ENCODE data around the gene MYO5A.
A peak's percentile ranks its signal among the peaks of the same experiment; 100 is the strongest.
"Not testable (repeated sequence)": the region's sequence is repeated elsewhere in the genome, so short reads cannot be mapped to it uniquely, and the experiment has no call there.

Gene MYO5A

DNA sequence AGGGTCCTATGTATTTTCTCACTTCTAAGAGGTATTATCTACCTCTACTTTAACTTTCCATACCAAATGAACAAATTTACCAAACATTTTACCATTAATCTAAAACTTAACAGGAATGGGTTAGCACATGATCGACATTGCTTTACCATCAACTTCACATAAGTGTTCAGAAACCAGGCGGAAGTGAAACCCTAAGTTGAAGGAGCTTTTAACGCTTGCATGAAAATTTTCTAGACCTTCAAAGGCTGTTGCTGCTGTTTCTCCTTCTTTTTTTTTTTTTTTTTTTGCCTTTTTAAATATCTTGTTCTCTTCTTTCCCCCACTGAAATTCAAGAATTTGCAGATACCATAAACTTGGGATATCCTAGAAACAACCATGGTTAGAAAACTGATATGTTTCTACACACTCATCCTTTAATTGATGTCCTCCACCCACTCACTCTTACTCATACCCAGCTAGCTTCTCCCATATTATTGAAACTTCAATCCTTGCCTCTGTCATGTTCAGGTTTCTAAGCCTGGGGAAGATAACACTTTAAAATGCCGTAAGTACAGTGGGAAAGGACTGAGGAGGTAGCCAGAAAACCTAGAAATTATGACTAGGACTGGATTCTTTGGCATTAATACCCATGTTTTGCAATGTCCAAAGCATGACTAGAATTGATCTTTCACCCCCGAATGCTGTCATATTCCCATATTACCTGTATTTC, 24.7 kb downstream of the MYO5A start:
- DNase-seq = no peak

- DNase-seq = no peak
These were observed 26.1 kb downstream of the MYO5A start for GRCh38 chr15:52502608-52503007.

- no peak for DNase-seq
These were observed 29.2 kb downstream of the MYO5A start for GRCh38 chr15:52499506-52499905.

DNA sequence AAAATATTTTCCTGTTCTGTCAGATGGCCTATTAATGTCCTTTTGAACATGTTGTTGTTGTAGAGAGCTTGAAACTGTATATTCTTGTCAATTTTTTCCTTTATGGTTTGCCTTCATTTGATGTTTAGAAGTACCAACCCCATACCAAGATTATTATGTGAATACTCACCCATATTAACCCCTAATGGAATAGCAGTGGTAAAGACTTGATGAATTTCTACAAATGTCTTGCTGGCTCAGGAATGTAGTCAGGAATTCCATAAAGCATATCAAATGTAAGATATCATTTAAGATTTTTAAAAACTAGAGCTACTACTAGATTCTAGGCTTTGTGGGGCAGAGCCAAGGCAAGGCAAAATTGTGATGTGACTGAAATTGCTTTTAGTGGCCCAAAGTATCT, 30.0 kb downstream of the MYO5A start:
- DNase-seq = no peak

- DNase-seq = no peak
These were observed 31.8 kb downstream of the MYO5A start for GRCh38 chr15:52496776-52497470.

- DNase-seq = no peak
These were observed 32.5 kb downstream of the MYO5A start for GRCh38 chr15:52496175-52496574.

DNA sequence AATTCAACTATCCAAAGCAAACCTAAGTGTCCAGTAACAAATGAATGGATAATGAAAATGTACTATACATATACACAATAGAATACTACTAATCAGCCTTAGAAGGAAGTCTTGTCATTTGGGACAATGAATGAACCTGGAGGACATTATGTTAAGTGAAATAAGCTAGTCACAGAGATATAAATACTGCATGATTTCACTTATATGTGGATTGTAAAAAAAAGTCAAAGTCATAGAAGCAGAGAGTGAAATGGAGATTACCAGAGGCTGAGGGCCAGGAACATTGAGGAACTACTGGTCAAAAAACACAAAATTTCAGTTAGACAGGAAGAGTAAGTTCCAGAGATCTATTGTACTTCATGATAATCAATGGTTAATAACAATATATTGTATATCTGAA, 33.6 kb downstream of the MYO5A start:
- no peak for DNase-seq

DNA sequence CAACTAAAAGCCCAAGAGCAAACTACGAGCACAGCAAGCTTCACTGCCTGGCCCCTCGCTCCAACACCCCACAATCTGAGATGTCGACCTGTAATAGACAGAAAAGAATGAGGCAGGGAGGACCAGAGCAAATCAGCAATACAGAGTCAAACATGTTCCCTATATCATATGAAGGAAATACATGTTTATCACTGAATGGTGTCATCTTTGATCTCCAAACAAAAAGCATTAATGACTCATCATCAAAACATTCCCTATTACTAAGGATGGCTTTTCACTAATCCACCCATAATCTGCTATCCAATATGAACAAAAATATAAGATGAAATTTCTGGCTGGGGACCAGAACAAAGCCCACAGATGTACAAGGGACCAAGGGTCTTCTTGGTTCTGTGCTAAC, 34.7 kb downstream of the MYO5A start:
- no peak for DNase-seq

DNA sequence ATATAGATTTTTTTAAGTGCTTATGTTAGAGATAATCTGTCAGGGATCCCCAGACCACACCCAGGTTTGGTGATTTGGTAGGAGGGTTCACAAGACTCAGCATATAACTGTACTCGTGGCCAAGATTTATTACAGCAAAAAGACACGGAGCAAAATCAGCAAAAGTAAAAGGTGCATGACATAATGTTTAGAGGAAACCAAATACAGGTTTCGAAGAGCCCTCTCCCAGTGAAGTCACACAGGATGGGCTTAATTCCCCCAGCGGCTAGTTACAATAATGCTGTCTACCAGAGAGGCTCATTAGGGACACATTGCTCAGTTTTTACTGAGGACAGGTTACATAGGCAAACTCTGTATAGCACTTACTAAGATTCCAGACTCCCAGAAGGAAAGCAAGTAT, 36.5 kb downstream of the MYO5A start:
- DNase-seq = no peak

DNA sequence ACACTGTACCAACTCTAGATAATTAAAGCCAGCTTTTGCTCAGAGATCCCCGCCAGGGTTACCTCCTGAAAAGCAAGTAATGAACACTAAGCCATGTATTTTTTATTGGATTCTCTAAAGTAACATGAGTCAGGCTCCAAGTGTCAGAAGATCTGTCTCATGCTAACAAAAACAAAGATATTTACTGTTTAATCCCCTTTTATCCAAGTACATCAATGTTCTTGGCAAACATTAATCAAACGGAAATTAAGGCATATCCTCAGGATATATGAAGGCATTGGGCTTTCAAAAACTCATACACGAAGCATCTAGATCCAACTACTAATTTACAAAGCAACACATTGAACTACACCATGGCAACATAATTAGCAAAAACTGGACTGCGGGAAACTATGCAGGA, 37.2 kb downstream of the MYO5A start:
- no peak for DNase-seq

- not testable (repeated sequence) for DNase-seq
These were observed 39.2 kb downstream of the MYO5A start for GRCh38 chr15:52489430-52489829.

- no peak for DNase-seq
These were observed 39.9 kb downstream of the MYO5A start for GRCh38 chr15:52488830-52489229.

- no peak for DNase-seq
These were observed 42.4 kb downstream of the MYO5A start for GRCh38 chr15:52486003-52486996.

GRCh38 chr15:52485290-52485689, 43.4 kb downstream of the MYO5A start:
- DNase-seq = no peak

DNA sequence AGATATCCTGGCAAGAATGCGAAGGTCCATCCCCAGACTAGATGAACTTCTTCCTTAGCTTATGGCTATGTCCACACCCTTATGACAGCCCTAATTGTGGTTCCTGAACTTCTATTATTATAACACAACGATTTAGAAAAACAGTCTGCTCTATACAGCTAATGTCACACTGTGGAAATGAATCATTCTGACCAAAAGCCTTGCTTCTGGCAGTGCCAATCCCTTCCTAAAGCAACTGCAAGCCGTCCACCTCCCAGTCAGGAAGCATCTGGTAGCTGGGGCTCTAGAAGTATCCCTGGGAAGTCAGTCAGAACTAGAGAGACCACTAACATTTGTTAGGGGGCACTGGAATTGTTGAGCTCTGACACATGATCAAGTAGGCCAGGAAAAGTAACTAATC, 45.0 kb downstream of the MYO5A start:
- no peak for DNase-seq

DNA sequence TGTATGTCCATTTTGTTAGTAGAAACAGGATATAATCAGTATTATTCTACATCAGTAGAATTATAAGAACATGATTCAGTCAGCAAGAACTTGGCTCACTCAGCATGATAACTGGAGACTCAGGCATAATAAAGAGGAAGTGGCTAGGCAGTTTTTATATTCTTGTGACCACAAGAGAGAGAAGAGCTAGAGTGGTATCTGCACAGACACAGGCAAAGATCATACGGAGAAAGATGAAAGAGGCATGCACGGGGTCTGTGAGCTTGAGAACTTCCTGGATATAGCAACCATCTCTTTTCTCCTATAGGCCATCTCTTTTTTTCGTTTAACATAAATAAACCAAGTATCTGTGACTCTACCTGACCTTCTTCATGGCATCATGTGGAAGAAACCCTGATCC, 46.8 kb downstream of the MYO5A start:
- DNase-seq = no peak

GRCh38 chr15:52480990-52481389, 47.7 kb downstream of the MYO5A start:
- DNase-seq = no peak

- no peak for DNase-seq
These were observed 62.0 kb downstream of the MYO5A start for GRCh38 chr15:52466716-52467115.

GRCh38 chr15:52466134-52466701, 62.5 kb downstream of the MYO5A start:
- DNase-seq = peak; percentile 35

GRCh38 chr15:52464478-52464877, 64.2 kb downstream of the MYO5A start:
- DNase-seq = no peak

- no peak for DNase-seq
These were observed 64.6 kb downstream of the MYO5A start for GRCh38 chr15:52464040-52464439.

DNA sequence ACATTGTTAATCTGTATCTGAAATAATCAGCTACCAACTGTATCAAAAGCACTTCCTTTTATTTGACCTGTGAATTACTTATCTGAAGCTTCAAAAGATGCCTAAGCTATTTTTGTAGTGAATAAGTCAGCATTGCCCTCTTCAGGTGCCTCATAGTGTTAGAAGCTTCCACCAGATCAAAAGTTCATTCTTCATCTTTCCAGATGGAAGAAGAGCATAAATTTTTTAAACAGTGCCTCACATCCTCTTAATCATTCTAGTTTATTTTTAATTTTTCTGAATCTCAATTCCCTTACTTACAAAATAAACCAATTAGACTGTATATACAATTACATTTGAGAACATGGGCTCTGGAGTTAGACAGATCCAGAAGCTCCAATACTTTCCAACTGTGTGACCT, 65.0 kb downstream of the MYO5A start:
- DNase-seq = no peak

- DNase-seq = no peak
These were observed 65.8 kb downstream of the MYO5A start for GRCh38 chr15:52462806-52463360.

Measured in right hindlimb (tissue), 1 donor.